ENCODE data around the gene CD40LG.

CD40LG gene

GRCh38 chrX:136665258-136665900, 17.4 kb downstream of the CD40LG start:
- no peaks in the 10 kb centered on the region for H4K20me1 ChIP-seq (ENCODE audit: insufficient read depth, low read length)
- H3K4me2 ChIP-seq (ENCODE audit: insufficient read depth, low read length), result no peak overlapping the region
- DNase-seq (no peak), ATAC-seq (ENCODE audit: insufficient read depth, low read depth) (no peak)
- H3K27ac ChIP-seq (ENCODE audit: low read length), result no peak overlapping the region
- peaks cover 56% of the 10 kb centered on the region for H3K36me3 ChIP-seq (ENCODE audit: insufficient read depth, low read length)
- no peaks in the 10 kb centered on the region for H3K79me2 ChIP-seq (ENCODE audit: insufficient read depth, low read length)
- no peaks in the 10 kb centered on the region for H3K4me1 ChIP-seq (ENCODE audit: insufficient read depth, low read length)
- no peaks in the 10 kb centered on the region for H3K27me3 ChIP-seq (ENCODE audit: insufficient read depth, low read length, poor library complexity)
- no peak overlapping the region for H2AFZ ChIP-seq (ENCODE audit: low read depth, low read length)
- H3K4me3 ChIP-seq (ENCODE audit: low read depth in 1 of 2, low read length in 2 of 2), result no peak overlapping the region
- TF ChIP-seq, protein P1, sequence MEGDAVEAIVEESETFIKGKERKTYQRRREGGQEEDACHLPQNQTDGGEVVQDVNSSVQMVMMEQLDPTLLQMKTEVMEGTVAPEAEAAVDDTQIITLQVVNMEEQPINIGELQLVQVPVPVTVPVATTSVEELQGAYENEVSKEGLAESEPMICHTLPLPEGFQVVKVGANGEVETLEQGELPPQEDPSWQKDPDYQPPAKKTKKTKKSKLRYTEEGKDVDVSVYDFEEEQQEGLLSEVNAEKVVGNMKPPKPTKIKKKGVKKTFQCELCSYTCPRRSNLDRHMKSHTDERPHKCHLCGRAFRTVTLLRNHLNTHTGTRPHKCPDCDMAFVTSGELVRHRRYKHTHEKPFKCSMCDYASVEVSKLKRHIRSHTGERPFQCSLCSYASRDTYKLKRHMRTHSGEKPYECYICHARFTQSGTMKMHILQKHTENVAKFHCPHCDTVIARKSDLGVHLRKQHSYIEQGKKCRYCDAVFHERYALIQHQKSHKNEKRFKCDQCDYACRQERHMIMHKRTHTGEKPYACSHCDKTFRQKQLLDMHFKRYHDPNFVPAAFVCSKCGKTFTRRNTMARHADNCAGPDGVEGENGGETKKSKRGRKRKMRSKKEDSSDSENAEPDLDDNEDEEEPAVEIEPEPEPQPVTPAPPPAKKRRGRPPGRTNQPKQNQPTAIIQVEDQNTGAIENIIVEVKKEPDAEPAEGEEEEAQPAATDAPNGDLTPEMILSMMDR (IDR thresholded peaks at IDR 0.05; ENCODE audit: borderline replicate concordance, extremely low read depth, low read length, poor library complexity, severe bottlenecking), result no peak
- no peak for TF ChIP-seq EZH2 (IDR thresholded peaks at IDR 0.05; ENCODE audit: borderline replicate concordance, low read depth, low read length, severe bottlenecking)
- no peak overlapping the region for H3K9ac ChIP-seq (ENCODE audit: low read depth, low read length)
- H3K9me3 ChIP-seq (ENCODE audit: insufficient read depth, low read length, severe bottlenecking), result peaks cover 8% of the 10 kb centered on the region

- no peak overlapping the region for H2AFZ ChIP-seq (ENCODE audit: low read depth, low read length)
- H3K4me2 ChIP-seq (ENCODE audit: insufficient read depth, low read length), result no peak overlapping the region
- H3K27ac ChIP-seq (ENCODE audit: low read length), result no peak overlapping the region
- no peaks in the 10 kb centered on the region for H3K79me2 ChIP-seq (ENCODE audit: insufficient read depth, low read length)
- no peak overlapping the region for H3K4me3 ChIP-seq (ENCODE audit: low read depth in 1 of 2, low read length in 2 of 2)
- H3K9me3 ChIP-seq (ENCODE audit: insufficient read depth, low read length, severe bottlenecking), result peaks cover 8% of the 10 kb centered on the region
- peaks cover 63% of the 10 kb centered on the region for H3K36me3 ChIP-seq (ENCODE audit: insufficient read depth, low read length)
- DNase-seq (no peak), ATAC-seq (ENCODE audit: insufficient read depth, low read depth) (no peak)
- no peak for TF ChIP-seq EZH2 (IDR thresholded peaks at IDR 0.05; ENCODE audit: borderline replicate concordance, low read depth, low read length, severe bottlenecking)
- TF ChIP-seq, protein P1 (IDR thresholded peaks at IDR 0.05; ENCODE audit: borderline replicate concordance, extremely low read depth, low read length, poor library complexity, severe bottlenecking), result no peak
- no peaks in the 10 kb centered on the region for H4K20me1 ChIP-seq (ENCODE audit: insufficient read depth, low read length)
- no peaks in the 10 kb centered on the region for H3K27me3 ChIP-seq (ENCODE audit: insufficient read depth, low read length, poor library complexity)
- H3K9ac ChIP-seq (ENCODE audit: low read depth, low read length), result no peak overlapping the region
- no peaks in the 10 kb centered on the region for H3K4me1 ChIP-seq (ENCODE audit: insufficient read depth, low read length)
Measured at GRCh38 chrX:136666088-136666487, 18.1 kb downstream of the CD40LG start.

- Histone ChIP-seq H2AFZ (ENCODE audit: low read depth, low read length) (no peak overlapping the region), H3K4me2 (ENCODE audit: insufficient read depth, low read length) (no peak overlapping the region), H3K9me3 (ENCODE audit: insufficient read depth, low read length, severe bottlenecking) (peaks cover 8% of the 10 kb centered on the region), H4K20me1 (ENCODE audit: insufficient read depth, low read length) (no peaks in the 10 kb centered on the region), H3K9ac (ENCODE audit: low read depth, low read length) (no peak overlapping the region), H3K79me2 (ENCODE audit: insufficient read depth, low read length) (no peaks in the 10 kb centered on the region), H3K4me3 (ENCODE audit: low read depth in 1 of 2, low read length in 2 of 2) (no peak overlapping the region), H3K27me3 (ENCODE audit: insufficient read depth, low read length, poor library complexity) (no peaks in the 10 kb centered on the region), H3K36me3 (ENCODE audit: insufficient read depth, low read length) (peaks cover 76% of the 10 kb centered on the region), H3K4me1 (ENCODE audit: insufficient read depth, low read length) (no peaks in the 10 kb centered on the region), H3K27ac (ENCODE audit: low read length) (no peak overlapping the region)
- DNase-seq, result no peak
- no peak for TF ChIP-seq EZH2 (IDR thresholded peaks at IDR 0.05; ENCODE audit: borderline replicate concordance, low read depth, low read length, severe bottlenecking)
- TF ChIP-seq, protein P1 (IDR thresholded peaks at IDR 0.05; ENCODE audit: borderline replicate concordance, extremely low read depth, low read length, poor library complexity, severe bottlenecking), result no peak
- no peak for ATAC-seq (ENCODE audit: insufficient read depth, low read depth)
Measured at GRCh38 chrX:136667446-136668168, 19.6 kb downstream of the CD40LG start.

All from DND-41 (cell line).